Measurements from ENCODE around the gene PSMB7.

PSMB7 gene

GRCh38 chr9:124438091-124438490, 22.8 kb upstream of the PSMB7 start:
- peaks cover 13% of the 10 kb centered on the region for H3K4me1 ChIP-seq (ENCODE audit: low read length)
- no peaks in the 10 kb centered on the region for H3K9me2 ChIP-seq (replicated peaks; ENCODE audit: insufficient read depth, low read length)
- TF ChIP-seq EZH2phosphoT487 (IDR thresholded peaks at IDR 0.05; ENCODE audit: low read length) (no peak), EZH2 (optimal IDR thresholded peaks at IDR 0.05; ENCODE audit: low read depth, low read length) (no peak), CTCF (IDR thresholded peaks at IDR 0.05; ENCODE audit: low read length) (no peak)
- H3K27me3 ChIP-seq (replicated peaks; ENCODE audit: insufficient read depth, low read length), result no peaks in the 10 kb centered on the region
- H2AFZ ChIP-seq (ENCODE audit: low read length), result no peak overlapping the region
- no peak overlapping the region for H3K27ac ChIP-seq (ENCODE audit: low read length)
- no peak for DNase-seq
- no peak overlapping the region for H3K4me2 ChIP-seq (ENCODE audit: low read depth, low read length)
- no peak overlapping the region for H3K4me3 ChIP-seq (ENCODE audit: low read length)
- no peaks in the 10 kb centered on the region for H4K20me1 ChIP-seq (ENCODE audit: insufficient read depth, low read length)
- no peaks in the 10 kb centered on the region for H3K9me3 ChIP-seq (replicated peaks; ENCODE audit: insufficient read depth, low read length)
- H3K9ac ChIP-seq (ENCODE audit: low read length), result no peak overlapping the region
- H3F3A ChIP-seq (ENCODE audit: insufficient read depth, low read length), result no peaks in the 10 kb centered on the region
- H3K36me3 ChIP-seq (replicated peaks; ENCODE audit: insufficient read depth, low read length), result no peaks in the 10 kb centered on the region
- H3K79me2 ChIP-seq (ENCODE audit: low read length), result no peaks in the 10 kb centered on the region

GRCh38 chr9:124437086-124437485, 21.8 kb upstream of the PSMB7 start:
- Histone ChIP-seq H3K9me3 (replicated peaks; ENCODE audit: insufficient read depth, low read length) (no peaks in the 10 kb centered on the region), H3K27ac (ENCODE audit: low read length) (peak overlapping the region; percentile 46; the same call in 1 of the 2 replicates), H4K20me1 (ENCODE audit: insufficient read depth, low read length) (no peaks in the 10 kb centered on the region), H3K4me1 (ENCODE audit: low read length) (peaks cover 13% of the 10 kb centered on the region), H3K36me3 (replicated peaks; ENCODE audit: insufficient read depth, low read length) (no peaks in the 10 kb centered on the region), H3K27me3 (replicated peaks; ENCODE audit: insufficient read depth, low read length) (no peaks in the 10 kb centered on the region), H3K4me3 (ENCODE audit: low read length) (no peak overlapping the region), H3K79me2 (ENCODE audit: low read length) (no peaks in the 10 kb centered on the region), H2AFZ (ENCODE audit: low read length) (0 out of 2 replicates have a peak overlapping the region, but pooled peaks have one; percentile 23), H3K4me2 (ENCODE audit: low read depth, low read length) (no peak overlapping the region), H3F3A (ENCODE audit: insufficient read depth, low read length) (no peaks in the 10 kb centered on the region), H3K9me2 (replicated peaks; ENCODE audit: insufficient read depth, low read length) (no peaks in the 10 kb centered on the region), H3K9ac (ENCODE audit: low read length) (no peak overlapping the region)
- no peak for DNase-seq
- TF ChIP-seq CTCF (IDR thresholded peaks at IDR 0.05; ENCODE audit: low read length) (no peak), EZH2 (optimal IDR thresholded peaks at IDR 0.05; ENCODE audit: low read depth, low read length) (no peak), EZH2phosphoT487 (IDR thresholded peaks at IDR 0.05; ENCODE audit: low read length) (no peak)

- Histone ChIP-seq H3K4me1 (ENCODE audit: low read length) (peaks cover 13% of the 10 kb centered on the region), H4K20me1 (ENCODE audit: insufficient read depth, low read length) (no peaks in the 10 kb centered on the region), H3K9me3 (replicated peaks; ENCODE audit: insufficient read depth, low read length) (no peaks in the 10 kb centered on the region), H3K4me2 (ENCODE audit: low read depth, low read length) (peak overlapping the region; percentile 32; the same call in 1 of the 2 replicates), H3K79me2 (ENCODE audit: low read length) (no peaks in the 10 kb centered on the region), H3K9ac (ENCODE audit: low read length) (no peak overlapping the region; the same call in 1 of the 2 replicates), H3K27ac (ENCODE audit: low read length) (peak overlapping the region; percentile 46; the same call in 1 of the 2 replicates), H3K4me3 (ENCODE audit: low read length) (no peak overlapping the region), H3K9me2 (replicated peaks; ENCODE audit: insufficient read depth, low read length) (no peaks in the 10 kb centered on the region), H2AFZ (ENCODE audit: low read length) (peak overlapping the region; percentile 24; the same call in 1 of the 2 replicates), H3K36me3 (replicated peaks; ENCODE audit: insufficient read depth, low read length) (no peaks in the 10 kb centered on the region), H3F3A (ENCODE audit: insufficient read depth, low read length) (no peaks in the 10 kb centered on the region), H3K27me3 (replicated peaks; ENCODE audit: insufficient read depth, low read length) (no peaks in the 10 kb centered on the region)
- TF ChIP-seq EZH2 (optimal IDR thresholded peaks at IDR 0.05; ENCODE audit: low read depth, low read length) (no peak), CTCF (IDR thresholded peaks at IDR 0.05; ENCODE audit: low read length) (no peak), EZH2phosphoT487 (IDR thresholded peaks at IDR 0.05; ENCODE audit: low read length) (no peak)
- DNase-seq, result peak; percentile 74
Measured at GRCh38 chr9:124436320-124436719, 21.1 kb upstream of the PSMB7 start.

Measured in MM.1S (cell line).